Ovary (tissue), 9 donors: ENCODE measurements around the gene ITPR2. TPM values are rescaled to one million over a fixed set of nuclear protein-coding genes. Genes with fewer than 3 reads are reported as not detected.

Experiments used
- DNase-seq, 5 donors: peaks; one replicate each; pipeline ENCODE4 v3.0.0-alpha.2; 2019 to 2020
- H3K27ac ChIP-seq, 2 donors: fragments of 200-600 bp; one replicate each; pipeline versions ENCODE4 v1.5.1 to v1.8.0; 2019 to 2022
- H3K27me3 ChIP-seq: fragments of 200-600 bp; one replicate; pipeline ENCODE4 v1.8.0; 2022
- H3K36me3 ChIP-seq: fragments of 200-600 bp; sonication (generic); one replicate; pipeline ENCODE4 v1.5.1; 2019
- H3K4me1 ChIP-seq: one replicate; pipeline ENCODE4 v1.8.1; 2013; ENCODE audit warnings: mild to moderate bottlenecking, moderate library complexity; ENCODE audit not compliant: insufficient read depth
- H3K4me3 ChIP-seq: fragments of 200-600 bp; sonication (generic); one replicate; pipeline ENCODE4 v1.5.1; 2017
- H3K9me3 ChIP-seq, 2 donors: fragments of 200-600 bp in 1 of 2; sonication (generic) in 1 of 2; one replicate each; pipeline versions ENCODE4 v1.5.1 to v1.8.1; 2013 to 2019; ENCODE audit warnings: mild to moderate bottlenecking in 1 of 2, moderate library complexity in 1 of 2
- EP300 ChIP-seq: sonication (generic); formaldehyde crosslinking; IDR thresholded peaks from one replicate; pipeline ENCODE4 v1.6.1; 2017; ENCODE audit warnings: antibody characterized with exemption
- POLR2A ChIP-seq: fragments of 450-650 bp; IDR thresholded peaks from one replicate; pipeline ENCODE4 v1.6.1; 2017; ENCODE audit warnings: antibody characterized with exemption, mild to moderate bottlenecking, moderate library complexity
- WGBS, 3 donors: extraction: QIAGEN DNeasy Blood & Tissue Kit in 1 of 3; methylation state at CpG; one replicate each; pipeline versions ENCODE4 v1.1.5 to v1.1.7; 2013 to 2017; 5-methylcytosine and 5-hydroxymethylcytosine counted together
- intact Hi-C, 4 donors: fragments of 100-400 bp; cut with DNase I; formaldehyde crosslinking; loops; one replicate each; pipeline versions ENCODE4 v1.11.0 to v1.15.1; 2022 to 2023
- polyA plus RNA-seq, 2 donors: library from polyadenylated mRNA; stranded (reverse); fragments of 200-250 nt in 1 of 2; fragments of 350-450 nt in 1 of 2; fragmentation: Illumina TruSeq in 1 of 2; extraction: RNeasy Lipid Tissue Mini Kit (QIAGEN cat#74804) in 1 of 2; gene quantifications; one replicate each; pipeline ENCODE4 v1.2.3, GENCODE V29; 2013 to 2014
- total RNA-seq, 7 donors: library from RNA; depleted of rRNA in 2 of 7; stranded (reverse); fragments of >200 nt in 2 of 7; fragmentation: NEBNext Ultra II Directional in 3 of 7; extraction: Animal tissue kit (Norgen Biotek cat#: 25700) in 3 of 7; gene quantifications; one replicate each; pipeline versions ENCODE4 v1.1.0 to v1.2.4, GENCODE V29; 2016 to 2023
- TF ChIP-seq, protein P1 (sequence below), 3 donors: fragments of 450-650 bp in 2 of 3; fragments of 200-600 bp in 1 of 3; IDR thresholded peaks; one replicate each; pipeline versions ENCODE4 v1.5.1 to v1.8.0; 2016 to 2022; ENCODE audit warnings: antibody characterized with exemption in 3 of 3, mild to moderate bottlenecking in 1 of 3
- donor health status: DM: no; HTN: no; CAD: no; lungs with moderate emphysema.
- donor health status: DM: no; HTN: no; CAD: no.
- donor health status: Bipolar disorder and iron deficiency.
- donor health status: DM: yes; HTN: yes; CAD: no.
- donor health status: DM: no; HTN: no; CAD: no.
- donor health status: DM: yes; HTN: yes; CAD: no.

The ITPR2 gene
- total and polyA plus RNA-seq, 9 donors: 5.9 to 51.1 (median 32.9) TPM

DNA sequence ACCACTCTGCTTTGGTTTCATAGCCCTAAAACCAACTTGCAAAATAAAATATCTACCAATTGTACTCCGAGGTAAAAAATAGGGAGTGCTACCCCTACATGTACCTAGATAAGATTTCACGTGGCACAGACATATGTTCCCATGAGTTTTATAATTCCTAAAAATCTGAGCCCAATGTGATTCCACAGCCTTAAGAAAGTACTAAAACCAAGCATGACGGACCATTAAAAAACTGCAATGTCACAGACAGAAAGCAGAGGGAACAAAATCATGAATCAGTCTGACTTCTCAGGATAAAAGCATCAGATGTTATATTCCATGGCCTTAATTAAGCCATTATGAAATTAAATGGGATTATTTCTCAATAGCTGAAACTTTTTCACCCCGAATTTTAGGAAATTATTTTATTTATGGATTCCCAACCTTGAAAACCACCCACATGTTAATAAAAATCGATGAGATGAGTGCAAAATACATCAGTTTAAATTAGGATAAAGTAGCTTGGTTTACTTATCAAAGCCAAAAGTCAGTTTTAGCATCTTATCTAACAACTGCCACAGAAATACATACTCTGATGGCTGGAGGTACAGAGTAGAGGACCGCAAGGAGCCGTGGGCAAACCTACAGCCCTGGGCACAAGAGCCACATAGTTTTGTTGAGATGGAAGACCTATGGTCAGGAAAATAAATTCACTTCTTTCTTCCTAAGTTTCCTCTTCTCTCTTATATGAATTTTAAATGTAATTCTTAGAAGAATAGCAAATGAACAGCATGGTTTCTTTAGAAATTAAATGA is 4.5 kb downstream of the ITPR2 start:
- Histone ChIP-seq H3K27ac (no peak overlapping the region), H3K9me3 (no peaks in the 10 kb centered on the region), H3K4me3 (no peak overlapping the region), H3K27me3 (no peaks in the 10 kb centered on the region), H3K4me1 (peaks cover 4% of the 10 kb centered on the region), H3K36me3 (no peaks in the 10 kb centered on the region)
- no peak for DNase-seq
- WGBS, 3 donors: 55 to 63% (median 57%) methylated on average over 7 of the region's 7 CpGs
- intact Hi-C loops: loop anchor here in 1 of 4 donors (2.0 kb wide), 1 partner anchor 18 kb away; no protein-coding TSS in a partner anchor
- TF ChIP-seq POLR2A: no peak
- TF ChIP-seq EP300: no peak
- TF ChIP-seq, protein P1, sequence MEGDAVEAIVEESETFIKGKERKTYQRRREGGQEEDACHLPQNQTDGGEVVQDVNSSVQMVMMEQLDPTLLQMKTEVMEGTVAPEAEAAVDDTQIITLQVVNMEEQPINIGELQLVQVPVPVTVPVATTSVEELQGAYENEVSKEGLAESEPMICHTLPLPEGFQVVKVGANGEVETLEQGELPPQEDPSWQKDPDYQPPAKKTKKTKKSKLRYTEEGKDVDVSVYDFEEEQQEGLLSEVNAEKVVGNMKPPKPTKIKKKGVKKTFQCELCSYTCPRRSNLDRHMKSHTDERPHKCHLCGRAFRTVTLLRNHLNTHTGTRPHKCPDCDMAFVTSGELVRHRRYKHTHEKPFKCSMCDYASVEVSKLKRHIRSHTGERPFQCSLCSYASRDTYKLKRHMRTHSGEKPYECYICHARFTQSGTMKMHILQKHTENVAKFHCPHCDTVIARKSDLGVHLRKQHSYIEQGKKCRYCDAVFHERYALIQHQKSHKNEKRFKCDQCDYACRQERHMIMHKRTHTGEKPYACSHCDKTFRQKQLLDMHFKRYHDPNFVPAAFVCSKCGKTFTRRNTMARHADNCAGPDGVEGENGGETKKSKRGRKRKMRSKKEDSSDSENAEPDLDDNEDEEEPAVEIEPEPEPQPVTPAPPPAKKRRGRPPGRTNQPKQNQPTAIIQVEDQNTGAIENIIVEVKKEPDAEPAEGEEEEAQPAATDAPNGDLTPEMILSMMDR (IDR thresholded peaks at IDR 0.05): no peak

DNA sequence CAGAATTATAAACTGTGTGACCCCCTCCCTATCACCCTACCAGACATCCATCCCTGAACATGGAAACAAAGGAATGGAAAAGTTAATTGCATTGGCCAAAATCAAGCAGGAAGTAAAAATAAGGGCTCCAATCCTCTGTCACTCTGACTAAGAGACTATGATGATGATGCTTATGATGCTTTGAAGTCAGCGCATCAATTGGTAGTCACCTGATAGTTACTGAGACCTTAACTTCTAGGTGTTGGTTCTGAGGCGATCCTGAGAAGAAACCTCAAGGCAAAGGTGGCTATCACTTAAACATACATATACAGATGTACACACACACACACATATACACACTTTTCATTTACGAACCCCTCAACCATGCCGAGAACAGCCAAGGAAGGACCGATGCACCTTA is 6.6 kb downstream of the ITPR2 start:
- intact Hi-C loops: no loop called here
- DNase-seq: no peak
- Histone ChIP-seq H3K27ac (no peak overlapping the region), H3K36me3 (no peaks in the 10 kb centered on the region), H3K9me3 (no peaks in the 10 kb centered on the region), H3K4me1 (peaks cover 4% of the 10 kb centered on the region), H3K4me3 (no peak overlapping the region), H3K27me3 (no peaks in the 10 kb centered on the region)
- TF ChIP-seq EP300 (no peak), POLR2A (no peak)
- TF ChIP-seq, protein P1 (IDR thresholded peaks at IDR 0.05): no peak
- WGBS, 3 donors: 98 to 99% (median 98%) methylated on average over 5 of the region's 5 CpGs

DNA sequence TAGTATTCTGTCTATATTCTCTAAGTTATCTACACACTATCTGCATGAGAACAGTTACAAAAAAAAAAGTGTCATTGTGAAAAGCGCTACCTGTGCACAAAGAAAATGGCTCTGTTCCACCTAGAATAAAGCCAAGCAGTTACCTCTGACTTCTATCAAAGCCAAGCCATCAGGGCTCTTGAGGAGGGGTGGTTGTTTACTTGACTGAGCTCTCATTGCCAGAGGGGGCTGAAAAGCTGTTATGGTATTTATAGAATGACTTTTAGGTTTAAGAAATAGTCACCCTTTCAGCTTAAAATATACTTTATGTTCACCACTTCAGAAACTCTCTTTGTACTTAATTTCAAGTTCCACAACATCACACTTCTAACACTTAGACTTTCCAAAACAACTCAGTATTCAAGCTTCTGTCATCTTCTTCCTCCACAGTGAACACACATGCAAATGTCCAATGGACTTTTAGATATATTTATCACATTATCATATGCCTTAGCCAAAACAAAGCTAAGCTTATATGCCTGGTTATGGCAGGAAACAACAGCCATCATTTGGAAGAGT is 7.5 kb downstream of the ITPR2 start:
- H3K9me3 ChIP-seq: no peaks in the 10 kb centered on the region
- no peaks in the 10 kb centered on the region for H3K36me3 ChIP-seq
- peaks cover 2% of the 10 kb centered on the region for H3K4me1 ChIP-seq
- no peak overlapping the region for H3K27ac ChIP-seq
- 92 to 99% (median 94%) methylated on average over 1 of the region's 1 CpG for WGBS, 3 donors
- no peak for DNase-seq
- no peak overlapping the region for H3K4me3 ChIP-seq
- TF ChIP-seq, protein P1 (IDR thresholded peaks at IDR 0.05): no peak
- TF ChIP-seq EP300: no peak
- TF ChIP-seq POLR2A: no peak
- no peaks in the 10 kb centered on the region for H3K27me3 ChIP-seq
- intact Hi-C loops: no loop called here

DNA sequence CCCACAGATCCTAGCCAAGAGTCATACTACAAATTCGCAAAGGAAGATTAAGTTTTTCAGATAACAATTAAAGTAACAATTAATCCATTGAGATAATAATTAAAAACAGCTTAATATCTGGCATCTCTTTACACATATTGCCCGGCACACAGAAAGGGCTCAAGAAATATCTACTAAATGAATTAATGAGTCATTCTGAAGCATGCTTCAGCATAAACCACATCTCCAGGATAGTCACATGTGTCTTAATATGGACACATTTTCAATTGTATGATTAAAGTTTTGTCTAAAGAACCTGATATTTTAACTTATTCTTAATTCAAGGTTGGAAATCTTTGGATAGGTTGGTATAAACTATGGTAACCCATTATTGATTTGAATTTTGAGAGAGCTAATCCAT is 9.6 kb downstream of the ITPR2 start:
- no peak overlapping the region for H3K27ac ChIP-seq
- H3K4me3 ChIP-seq: no peak overlapping the region
- H3K36me3 ChIP-seq: no peaks in the 10 kb centered on the region
- intact Hi-C loops: no loop called here
- H3K27me3 ChIP-seq: no peaks in the 10 kb centered on the region
- no peak for TF ChIP-seq EP300
- peaks cover 2% of the 10 kb centered on the region for H3K4me1 ChIP-seq
- WGBS, 3 donors: 86 to 89% (median 86%) methylated on average over 2 of the region's 2 CpGs
- H3K9me3 ChIP-seq: no peaks in the 10 kb centered on the region
- no peak for DNase-seq

DNA sequence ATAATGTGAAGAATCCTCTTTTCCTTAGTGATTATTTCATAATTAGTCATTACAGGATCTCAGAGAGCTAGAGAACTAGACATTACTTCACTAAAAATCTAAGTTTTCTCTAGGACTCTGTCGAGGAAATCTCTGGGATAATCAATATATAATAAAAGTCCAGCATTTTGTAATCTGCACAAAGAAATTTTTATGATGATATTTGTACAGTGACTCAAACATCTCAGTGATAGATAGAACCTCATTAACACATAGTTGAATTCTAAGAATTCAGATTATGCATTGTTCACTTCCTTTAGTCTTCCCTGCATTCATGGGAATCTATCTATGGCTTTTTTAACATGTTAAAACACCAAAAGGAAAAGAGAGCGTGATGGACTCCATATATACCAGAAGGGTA is 11.0 kb downstream of the ITPR2 start:
- intact Hi-C loops: no loop called here
- no peak overlapping the region for H3K27ac ChIP-seq
- DNase-seq: no peak
- H3K36me3 ChIP-seq: no peaks in the 10 kb centered on the region
- no peaks in the 10 kb centered on the region for H3K9me3 ChIP-seq
- H3K27me3 ChIP-seq: no peaks in the 10 kb centered on the region
- peaks cover 2% of the 10 kb centered on the region for H3K4me1 ChIP-seq
- TF ChIP-seq, protein P1 (IDR thresholded peaks at IDR 0.05): no peak
- TF ChIP-seq POLR2A: no peak
- no peak for TF ChIP-seq EP300
- H3K4me3 ChIP-seq: no peak overlapping the region
- 88 to 93% (median 92%) methylated on average over 2 of the region's 2 CpGs for WGBS, 3 donors
